Measurements from ENCODE around the gene SH2D4B.
A peak's percentile ranks its signal among the peaks of the same experiment; 100 is the strongest.

The SH2D4B gene

DNA sequence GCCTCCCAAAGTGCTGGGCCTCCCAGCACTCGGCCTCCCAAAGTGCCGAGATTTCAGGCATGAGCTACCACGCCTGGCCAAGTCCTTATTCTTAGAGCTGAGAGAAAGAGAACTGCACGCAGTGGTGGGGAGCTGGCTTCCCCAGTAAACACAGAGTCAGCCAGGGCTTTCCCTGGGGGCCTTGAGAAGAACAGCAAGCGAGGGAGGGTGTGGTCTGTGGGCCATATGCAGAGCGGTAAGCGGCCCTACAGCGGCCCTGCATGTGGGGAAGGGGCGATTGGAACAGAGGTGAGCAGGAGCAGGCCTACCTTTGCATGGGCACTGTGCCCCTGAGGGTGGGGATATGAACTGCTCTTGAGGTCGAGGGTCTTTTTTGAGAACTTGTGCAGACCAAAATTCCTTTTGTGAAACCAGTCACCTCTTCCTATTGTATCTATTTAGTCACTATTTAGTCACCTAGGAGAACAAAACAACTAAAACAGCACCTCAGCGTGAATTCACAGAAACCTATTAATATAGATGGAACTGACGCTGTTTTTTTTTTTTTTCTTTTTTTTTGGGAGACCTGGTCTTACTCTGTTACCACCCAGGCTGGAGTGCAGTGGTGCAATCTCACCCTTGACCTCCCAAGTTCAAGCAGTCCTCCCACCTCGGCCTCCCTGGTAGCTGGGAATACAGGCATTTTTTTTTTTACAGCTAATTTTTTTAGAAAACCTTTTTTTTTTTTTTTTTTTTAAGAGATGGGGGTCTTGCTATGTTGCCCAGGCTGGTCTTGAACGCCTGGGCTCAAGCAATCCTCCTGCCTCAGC is 36.9 kb upstream of the SH2D4B start:
- in situ Hi-C loops (cut with MboI; ENCODE audit: low pct_unique_long_range_greater_than_20kb, low sequenced_read_pairs, unreplicated experiment), result loop anchor here (5.0 kb wide), 1 partner anchor 53 kb away; no protein-coding TSS in a partner anchor
- TF ChIP-seq, protein P1, sequence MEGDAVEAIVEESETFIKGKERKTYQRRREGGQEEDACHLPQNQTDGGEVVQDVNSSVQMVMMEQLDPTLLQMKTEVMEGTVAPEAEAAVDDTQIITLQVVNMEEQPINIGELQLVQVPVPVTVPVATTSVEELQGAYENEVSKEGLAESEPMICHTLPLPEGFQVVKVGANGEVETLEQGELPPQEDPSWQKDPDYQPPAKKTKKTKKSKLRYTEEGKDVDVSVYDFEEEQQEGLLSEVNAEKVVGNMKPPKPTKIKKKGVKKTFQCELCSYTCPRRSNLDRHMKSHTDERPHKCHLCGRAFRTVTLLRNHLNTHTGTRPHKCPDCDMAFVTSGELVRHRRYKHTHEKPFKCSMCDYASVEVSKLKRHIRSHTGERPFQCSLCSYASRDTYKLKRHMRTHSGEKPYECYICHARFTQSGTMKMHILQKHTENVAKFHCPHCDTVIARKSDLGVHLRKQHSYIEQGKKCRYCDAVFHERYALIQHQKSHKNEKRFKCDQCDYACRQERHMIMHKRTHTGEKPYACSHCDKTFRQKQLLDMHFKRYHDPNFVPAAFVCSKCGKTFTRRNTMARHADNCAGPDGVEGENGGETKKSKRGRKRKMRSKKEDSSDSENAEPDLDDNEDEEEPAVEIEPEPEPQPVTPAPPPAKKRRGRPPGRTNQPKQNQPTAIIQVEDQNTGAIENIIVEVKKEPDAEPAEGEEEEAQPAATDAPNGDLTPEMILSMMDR (IDR thresholded peaks at IDR 0.05; ENCODE audit: extremely low read depth, insufficient read depth, missing control alignments), result no peak
- peak; percentile 62 for DNase-seq (ENCODE audit: low spot score)

- in situ Hi-C loops (cut with MboI; ENCODE audit: low pct_unique_long_range_greater_than_20kb, low sequenced_read_pairs, unreplicated experiment), result loop anchor here (5.0 kb wide), 1 partner anchor 54 kb away; no protein-coding TSS in a partner anchor
- DNase-seq (ENCODE audit: low spot score), result no peak
- TF ChIP-seq, protein P1 (IDR thresholded peaks at IDR 0.05; ENCODE audit: extremely low read depth, insufficient read depth, missing control alignments), result no peak
These were observed 36.3 kb upstream of the SH2D4B start for GRCh38 chr10:80501381-80501912.

- in situ Hi-C loops (cut with MboI; ENCODE audit: low pct_unique_long_range_greater_than_20kb, low sequenced_read_pairs, unreplicated experiment), result loop anchor here (5.0 kb wide), 1 partner anchor 55 kb away; no protein-coding TSS in a partner anchor
- DNase-seq (ENCODE audit: low spot score), result no peak
- TF ChIP-seq, protein P1 (IDR thresholded peaks at IDR 0.05; ENCODE audit: extremely low read depth, insufficient read depth, missing control alignments), result no peak
These were observed 35.7 kb upstream of the SH2D4B start for GRCh38 chr10:80501913-80502521.

DNA sequence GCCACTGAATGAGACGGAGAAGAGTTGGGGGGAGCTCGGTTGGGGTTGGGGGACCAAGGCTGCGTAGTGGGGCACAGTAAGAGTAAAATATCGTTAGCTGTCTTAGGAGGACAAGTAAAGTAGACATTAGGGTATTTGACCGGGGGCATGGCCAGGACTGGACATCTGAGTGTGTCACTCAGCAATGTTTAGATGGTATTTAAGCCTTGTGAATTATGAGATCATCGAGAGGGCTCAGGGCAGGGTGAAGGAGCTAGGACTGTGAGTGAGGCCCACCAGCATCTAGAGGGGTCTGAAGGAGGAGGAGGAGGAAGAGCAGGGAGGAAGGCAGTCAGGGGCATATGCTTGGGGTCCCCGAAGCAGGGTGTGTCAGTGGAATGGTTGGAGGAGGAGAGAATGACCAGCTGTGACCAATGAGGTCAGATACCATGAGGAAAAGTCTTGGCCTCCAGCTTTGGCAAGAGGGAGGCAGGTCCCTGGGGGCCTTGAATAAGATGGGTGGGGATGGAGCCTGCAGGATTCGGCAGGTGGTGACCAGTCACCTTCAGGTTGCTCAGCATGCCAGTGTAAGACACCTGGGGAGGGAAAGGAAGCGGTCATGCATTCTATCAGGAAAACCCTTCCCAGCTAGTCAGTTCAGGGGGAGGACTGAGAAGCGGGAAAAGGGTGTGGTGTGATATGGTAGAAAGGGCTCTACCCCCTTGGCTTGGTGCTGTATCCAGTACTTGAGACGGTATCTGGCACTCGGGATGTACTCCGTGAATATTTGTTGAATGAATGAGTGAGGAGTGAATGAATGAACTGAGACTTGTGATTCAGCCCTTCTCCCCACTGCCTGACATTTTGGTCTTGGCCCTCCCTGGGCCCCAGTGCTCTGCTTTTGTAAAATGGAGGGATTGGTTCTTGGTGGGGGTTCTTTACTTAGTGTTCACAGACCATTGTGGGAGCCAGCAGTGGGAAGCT is 34.8 kb upstream of the SH2D4B start:
- in situ Hi-C loops (cut with MboI; ENCODE audit: low pct_unique_long_range_greater_than_20kb, low sequenced_read_pairs, unreplicated experiment), result loop anchor here (5.0 kb wide), 1 partner anchor 56 kb away; no protein-coding TSS in a partner anchor
- TF ChIP-seq, protein P1 (IDR thresholded peaks at IDR 0.05; ENCODE audit: extremely low read depth, insufficient read depth, missing control alignments), result no peak
- DNase-seq (ENCODE audit: low spot score), result no peak

GRCh38 chr10:80503584-80504157 is 34.0 kb upstream of the SH2D4B start:
- TF ChIP-seq, protein P1 (IDR thresholded peaks at IDR 0.05; ENCODE audit: extremely low read depth, insufficient read depth, missing control alignments), result no peak
- in situ Hi-C loops (cut with MboI; ENCODE audit: low pct_unique_long_range_greater_than_20kb, low sequenced_read_pairs, unreplicated experiment), result loop anchor here (5.0 kb wide), 1 partner anchor 56 kb away; no protein-coding TSS in a partner anchor
- DNase-seq (ENCODE audit: low spot score), result no peak
